HFF-Myc (cell line): ENCODE results near the gene ZNF316.

Experiments
- DNase-seq: peaks from one replicate; pipeline ENCODE4 v3.0.0-alpha.2; 2011; ENCODE audit warnings: low read depth; ENCODE audit errors: extremely low read depth
- H3K4me3 ChIP-seq: replicated peaks from 2 replicates; pipeline ENCODE4 v1.5.1; 2011; ENCODE audit warnings: low read depth, mild to moderate bottlenecking, control low read depth, low read length
- TF ChIP-seq, protein P1 (sequence below): IDR thresholded peaks from 2 replicates; pipeline ENCODE4 v1.5.1; 2012; ENCODE audit warnings: mild to moderate bottlenecking, low read depth, low read length, control low read depth; ENCODE audit errors: missing control alignments

Gene ZNF316

GRCh38 chr7:6647080-6647479 lies 10.0 kb downstream of the ZNF316 start:
- no peak overlapping the region for H3K4me3 ChIP-seq
- TF ChIP-seq, protein P1, sequence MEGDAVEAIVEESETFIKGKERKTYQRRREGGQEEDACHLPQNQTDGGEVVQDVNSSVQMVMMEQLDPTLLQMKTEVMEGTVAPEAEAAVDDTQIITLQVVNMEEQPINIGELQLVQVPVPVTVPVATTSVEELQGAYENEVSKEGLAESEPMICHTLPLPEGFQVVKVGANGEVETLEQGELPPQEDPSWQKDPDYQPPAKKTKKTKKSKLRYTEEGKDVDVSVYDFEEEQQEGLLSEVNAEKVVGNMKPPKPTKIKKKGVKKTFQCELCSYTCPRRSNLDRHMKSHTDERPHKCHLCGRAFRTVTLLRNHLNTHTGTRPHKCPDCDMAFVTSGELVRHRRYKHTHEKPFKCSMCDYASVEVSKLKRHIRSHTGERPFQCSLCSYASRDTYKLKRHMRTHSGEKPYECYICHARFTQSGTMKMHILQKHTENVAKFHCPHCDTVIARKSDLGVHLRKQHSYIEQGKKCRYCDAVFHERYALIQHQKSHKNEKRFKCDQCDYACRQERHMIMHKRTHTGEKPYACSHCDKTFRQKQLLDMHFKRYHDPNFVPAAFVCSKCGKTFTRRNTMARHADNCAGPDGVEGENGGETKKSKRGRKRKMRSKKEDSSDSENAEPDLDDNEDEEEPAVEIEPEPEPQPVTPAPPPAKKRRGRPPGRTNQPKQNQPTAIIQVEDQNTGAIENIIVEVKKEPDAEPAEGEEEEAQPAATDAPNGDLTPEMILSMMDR, result no peak

DNA sequence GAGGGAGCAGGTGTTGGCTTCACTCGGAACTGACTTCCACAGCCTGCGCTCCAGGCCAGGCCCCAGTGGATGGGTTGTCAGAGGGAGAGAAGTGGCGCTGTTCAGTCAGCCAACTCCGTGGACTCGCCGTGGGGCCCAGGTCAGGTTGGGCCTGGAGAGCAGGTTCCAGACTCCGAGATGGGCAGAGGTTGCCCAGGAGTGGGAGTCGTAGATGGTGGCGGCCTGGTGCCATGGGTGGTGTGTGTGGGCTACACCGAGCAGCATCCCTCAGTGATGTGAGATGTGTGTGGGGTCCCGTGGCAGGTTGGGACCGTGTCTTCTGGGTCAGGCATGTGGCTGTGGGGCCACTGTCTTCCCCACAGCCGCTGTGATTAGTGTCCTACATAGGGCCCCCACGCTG lies 10.4 kb downstream of the ZNF316 start:
- no peak for DNase-seq
- no peak overlapping the region for H3K4me3 ChIP-seq
- TF ChIP-seq, protein P1, result no peak

More at GRCh38 chr7:6647080-6647479, 10.0 kb downstream of the ZNF316 start:
- DNase-seq, result no peak

DNA sequence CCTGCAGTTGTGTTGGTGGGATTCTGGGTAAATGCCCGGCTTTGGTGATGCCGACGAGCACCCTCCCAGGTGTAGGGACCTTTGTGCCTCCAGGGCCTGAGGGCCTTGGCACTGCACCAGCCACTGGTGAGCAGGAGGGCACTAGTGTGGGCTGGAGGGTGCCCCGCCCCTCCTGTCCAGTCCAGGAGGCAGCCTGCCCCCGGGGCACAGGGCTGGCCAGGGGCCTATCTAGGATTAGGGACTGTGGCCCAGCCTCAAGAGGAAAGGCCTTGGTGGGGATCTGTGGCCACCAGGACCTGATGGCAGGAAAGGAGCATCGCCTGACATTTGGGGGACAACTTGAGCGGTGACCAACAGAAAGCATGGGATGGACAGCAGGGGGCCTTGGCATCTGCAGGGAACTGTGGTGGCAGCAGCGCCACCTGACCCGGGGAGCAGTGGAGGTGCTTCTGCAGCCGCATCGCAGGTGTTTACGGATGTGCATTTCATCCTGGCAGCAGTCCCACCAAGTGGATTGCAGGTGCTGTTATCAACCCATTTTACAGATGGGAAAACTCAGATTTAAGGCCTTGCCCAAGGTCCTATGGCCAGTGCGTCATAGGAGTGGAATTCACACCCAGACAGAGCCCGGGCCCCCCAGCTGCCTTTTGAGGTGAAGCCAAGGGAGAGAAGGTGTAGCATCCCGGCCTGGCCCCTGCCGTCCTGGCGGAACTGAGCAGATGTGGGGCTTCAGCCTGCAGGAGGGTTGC lies 11.1 kb downstream of the ZNF316 start:
- H3K4me3 ChIP-seq, result no peak overlapping the region
- TF ChIP-seq, protein P1, result no peak
- DNase-seq, result no peak

DNA sequence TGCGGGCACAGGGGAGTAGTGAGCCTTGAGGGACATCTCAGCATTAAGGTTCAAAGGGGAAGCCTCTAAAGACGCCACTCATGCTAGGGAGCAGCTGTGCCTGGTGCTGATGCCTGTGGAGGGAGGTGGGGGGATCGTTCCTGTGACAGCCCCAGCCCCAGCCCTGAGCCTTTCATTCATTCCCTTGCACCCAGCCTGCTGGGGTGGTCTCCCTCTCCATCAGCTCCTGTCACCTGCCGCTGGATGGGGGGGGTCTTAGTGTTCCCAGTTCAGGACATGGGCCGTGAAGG lies 11.6 kb downstream of the ZNF316 start:
- no peak for DNase-seq
- H3K4me3 ChIP-seq, result no peak overlapping the region
- TF ChIP-seq, protein P1, result no peak

GRCh38 chr7:6649241-6649961 lies 12.3 kb downstream of the ZNF316 start:
- DNase-seq, result no peak
- H3K4me3 ChIP-seq, result no peak overlapping the region
- TF ChIP-seq, protein P1, result no peak

DNA sequence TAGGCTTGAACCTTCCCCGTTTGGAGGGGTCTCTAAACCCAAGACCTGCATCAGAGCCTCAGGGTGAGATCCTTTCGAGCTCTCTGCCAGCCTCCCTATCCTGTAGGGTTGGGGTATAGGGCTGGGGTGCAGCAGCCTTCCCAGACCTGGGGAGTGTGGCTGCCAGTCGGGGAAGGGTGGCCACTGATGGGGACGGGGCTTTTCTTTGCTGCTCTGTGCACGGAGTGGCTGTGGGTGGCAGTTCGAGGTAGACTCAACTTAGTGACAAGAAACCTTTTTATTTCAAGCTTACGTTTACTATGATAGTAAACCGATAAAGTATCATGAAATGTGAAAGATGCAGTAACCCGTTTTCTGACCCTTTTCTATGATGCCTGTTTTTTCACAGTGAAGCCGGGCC lies 13.0 kb downstream of the ZNF316 start:
- H3K4me3 ChIP-seq, result no peak overlapping the region
- TF ChIP-seq, protein P1, result no peak
- no peak for DNase-seq
